CD4-positive, alpha-beta T cell (primary cell): ENCODE results near the gene ZNF438. TPM values are rescaled to one million over a fixed set of nuclear protein-coding genes. Genes with fewer than 3 reads are reported as not detected.

ENCODE experiments used
- ATAC-seq: fragments of 200-7000 bp; cut with Tn5 transposase; one replicate; pipeline ENCODE4 v1.10.0; 2022; ENCODE audit warnings: mild to moderate bottlenecking; ENCODE audit not compliant: poor library complexity
- CTCF ChIA-PET: fragments of 350-600 bp; sonication (Branson Sonifier 250); formaldehyde crosslinking; loops from one replicate; lab custom pipeline; 2021; ENCODE audit warnings: antibody characterized with exemption, inconsistent platforms; lab: Charles Lee
- POLR2A ChIA-PET: fragments of 350-600 bp; sonication (Branson Sonifier 250); formaldehyde crosslinking; loops from one replicate; lab custom pipeline; 2021; ENCODE audit warnings: antibody characterized with exemption, inconsistent platforms; lab: Charles Lee
- DNase-seq, 14 experiments: peaks; one replicate each; pipeline ENCODE4 v3.0.0-alpha.2; 2013 to 2020; ENCODE audit warnings: mixed read lengths in 2 of 14
- H3K27ac ChIP-seq, 2 donors: one replicate each; pipeline versions ENCODE4 v1.5.1 to v1.7.0; 2013; ENCODE audit warnings: low read length in 2 of 2, low read depth in 1 of 2, mild to moderate bottlenecking in 1 of 2
- H3K27me3 ChIP-seq, 2 experiments: 1 replicate in 1 of 2; 2 replicates in 1 of 2; pipeline versions ENCODE4 v1.6.1 to v1.7.0; 2013; ENCODE audit warnings: low read length in 2 of 2, control low read depth in 1 of 2, mild to moderate bottlenecking in 1 of 2, moderate library complexity in 1 of 2; ENCODE audit not compliant: insufficient read depth in 2 of 2, control insufficient read depth in 1 of 2
- H3K36me3 ChIP-seq: one replicate; pipeline ENCODE4 v1.6.1; 2013; ENCODE audit warnings: low read length, control low read depth; ENCODE audit not compliant: insufficient read depth
- H3K4me1 ChIP-seq: one replicate; pipeline ENCODE4 v1.6.1; 2013; ENCODE audit warnings: low read length, control low read depth; ENCODE audit not compliant: insufficient read depth
- H3K4me3 ChIP-seq: one replicate; pipeline ENCODE4 v1.5.1; 2013; ENCODE audit warnings: mild to moderate bottlenecking, low read length, moderate library complexity
- H3K9me3 ChIP-seq, 2 experiments: 1 replicate in 1 of 2; 2 replicates in 1 of 2; pipeline versions ENCODE4 v1.6.1 to v1.7.0; 2013; ENCODE audit warnings: low read length in 2 of 2, mild to moderate bottlenecking in 2 of 2, control low read depth in 1 of 2, moderate library complexity in 1 of 2; ENCODE audit not compliant: control insufficient read depth in 1 of 2, insufficient read depth in 1 of 2
- H3K27ac Mint-ChIP-seq: one replicate; pipeline ENCODE4 v1.8.0; 2020; ENCODE audit warnings: mixed read lengths
- H3K27me3 Mint-ChIP-seq: one replicate; pipeline ENCODE4 v1.8.0; 2021; ENCODE audit warnings: mixed read lengths
- H3K36me3 Mint-ChIP-seq: one replicate; pipeline ENCODE4 v1.8.0; 2021; ENCODE audit warnings: low read depth, mixed read lengths
- H3K4me1 Mint-ChIP-seq: one replicate; pipeline ENCODE4 v1.8.0; 2021; ENCODE audit warnings: low read depth, mixed read lengths
- H3K4me3 Mint-ChIP-seq: one replicate; pipeline ENCODE4 v1.8.0; 2020; ENCODE audit warnings: mild to moderate bottlenecking, mixed read lengths
- H3K9me3 Mint-ChIP-seq: one replicate; pipeline ENCODE4 v1.8.0; 2020; ENCODE audit warnings: mixed read lengths
- intact Hi-C, 2 experiments: fragments of 100-400 bp; cut with DNase I in 1 of 2; cut with micrococcal nuclease in 1 of 2; formaldehyde crosslinking; loops; one replicate each; pipeline versions ENCODE4 v1.15.1 to v1.9.0; 2023 to 2025; cut with DNase I, micrococcal nuclease
- total RNA-seq, 174 experiments: library from RNA in 2 of 174; stranded (reverse) in 2 of 174; gene quantifications; one replicate each; pipeline ENCODE4 v1.2.3 and lab custom pipeline; 2021 to 2026
- TF ChIP-seq, protein P1 (sequence below): fragments of 200-600 bp; IDR thresholded peaks from one replicate; pipeline ENCODE4 v1.8.0; 2022; ENCODE audit warnings: antibody characterized with exemption, mild to moderate bottlenecking

The ZNF438 gene
- total RNA-seq, 2 experiments from 2014 or later = 1.9 to 2.0 TPM

DNA sequence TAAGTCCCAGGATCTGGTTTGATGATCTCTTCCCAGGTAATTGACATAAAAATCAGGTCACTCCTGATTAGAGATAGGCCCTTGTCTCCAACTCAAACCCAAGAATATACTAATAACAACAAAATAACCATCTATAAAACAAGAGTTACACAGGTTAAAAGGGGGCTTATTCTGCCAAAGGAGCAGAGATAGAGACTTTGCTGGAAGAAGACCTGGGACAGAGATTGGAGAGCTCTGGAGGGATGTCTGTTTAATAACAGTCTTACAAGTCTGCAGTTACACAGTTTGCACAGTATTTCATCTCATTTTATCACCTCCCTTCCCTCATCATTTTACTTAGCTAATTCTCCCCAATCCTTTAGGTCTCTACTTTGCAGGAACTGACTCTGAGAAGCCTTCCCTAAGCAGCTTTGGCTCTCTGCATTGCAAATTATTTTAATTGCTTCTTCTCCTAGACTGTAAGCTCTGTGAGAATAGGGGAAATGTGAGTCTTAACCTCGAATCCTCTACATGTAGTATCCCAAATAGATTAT is 3.7 kb upstream of the ZNF438 start:
- Mint-ChIP-seq H3K36me3 (peaks cover 9% of the 10 kb centered on the region), H3K9me3 (no peaks in the 10 kb centered on the region), H3K27me3 (no peaks in the 10 kb centered on the region), H3K27ac (no peak overlapping the region), H3K4me1 (peaks cover 18% of the 10 kb centered on the region), H3K4me3 (no peak overlapping the region)
- H3K4me1 ChIP-seq = peaks cover 22% of the 10 kb centered on the region
- TF ChIP-seq, protein P1, sequence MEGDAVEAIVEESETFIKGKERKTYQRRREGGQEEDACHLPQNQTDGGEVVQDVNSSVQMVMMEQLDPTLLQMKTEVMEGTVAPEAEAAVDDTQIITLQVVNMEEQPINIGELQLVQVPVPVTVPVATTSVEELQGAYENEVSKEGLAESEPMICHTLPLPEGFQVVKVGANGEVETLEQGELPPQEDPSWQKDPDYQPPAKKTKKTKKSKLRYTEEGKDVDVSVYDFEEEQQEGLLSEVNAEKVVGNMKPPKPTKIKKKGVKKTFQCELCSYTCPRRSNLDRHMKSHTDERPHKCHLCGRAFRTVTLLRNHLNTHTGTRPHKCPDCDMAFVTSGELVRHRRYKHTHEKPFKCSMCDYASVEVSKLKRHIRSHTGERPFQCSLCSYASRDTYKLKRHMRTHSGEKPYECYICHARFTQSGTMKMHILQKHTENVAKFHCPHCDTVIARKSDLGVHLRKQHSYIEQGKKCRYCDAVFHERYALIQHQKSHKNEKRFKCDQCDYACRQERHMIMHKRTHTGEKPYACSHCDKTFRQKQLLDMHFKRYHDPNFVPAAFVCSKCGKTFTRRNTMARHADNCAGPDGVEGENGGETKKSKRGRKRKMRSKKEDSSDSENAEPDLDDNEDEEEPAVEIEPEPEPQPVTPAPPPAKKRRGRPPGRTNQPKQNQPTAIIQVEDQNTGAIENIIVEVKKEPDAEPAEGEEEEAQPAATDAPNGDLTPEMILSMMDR = no peak
- no peaks in the 10 kb centered on the region for H3K27me3 ChIP-seq
- no peaks in the 10 kb centered on the region for H3K36me3 ChIP-seq
- ChIA-PET CTCF (no interaction called here), POLR2A (interaction anchor here (0.6 kb wide), 2 partner anchors 55 to 1114 kb away, joined by 3 to 4 read pairs; no protein-coding TSS in a partner anchor)
- no peak overlapping the region for H3K4me3 ChIP-seq
- DNase-seq (no peak), ATAC-seq (no peak)
- H3K27ac ChIP-seq = no peak overlapping the region
- intact Hi-C loops = loop anchor here in 1 of 2 experiments (2.0 to 10.0 kb wide), 3 partner anchors 97 to 681 kb away; no protein-coding TSS in a partner anchor
- no peaks in the 10 kb centered on the region for H3K9me3 ChIP-seq

DNA sequence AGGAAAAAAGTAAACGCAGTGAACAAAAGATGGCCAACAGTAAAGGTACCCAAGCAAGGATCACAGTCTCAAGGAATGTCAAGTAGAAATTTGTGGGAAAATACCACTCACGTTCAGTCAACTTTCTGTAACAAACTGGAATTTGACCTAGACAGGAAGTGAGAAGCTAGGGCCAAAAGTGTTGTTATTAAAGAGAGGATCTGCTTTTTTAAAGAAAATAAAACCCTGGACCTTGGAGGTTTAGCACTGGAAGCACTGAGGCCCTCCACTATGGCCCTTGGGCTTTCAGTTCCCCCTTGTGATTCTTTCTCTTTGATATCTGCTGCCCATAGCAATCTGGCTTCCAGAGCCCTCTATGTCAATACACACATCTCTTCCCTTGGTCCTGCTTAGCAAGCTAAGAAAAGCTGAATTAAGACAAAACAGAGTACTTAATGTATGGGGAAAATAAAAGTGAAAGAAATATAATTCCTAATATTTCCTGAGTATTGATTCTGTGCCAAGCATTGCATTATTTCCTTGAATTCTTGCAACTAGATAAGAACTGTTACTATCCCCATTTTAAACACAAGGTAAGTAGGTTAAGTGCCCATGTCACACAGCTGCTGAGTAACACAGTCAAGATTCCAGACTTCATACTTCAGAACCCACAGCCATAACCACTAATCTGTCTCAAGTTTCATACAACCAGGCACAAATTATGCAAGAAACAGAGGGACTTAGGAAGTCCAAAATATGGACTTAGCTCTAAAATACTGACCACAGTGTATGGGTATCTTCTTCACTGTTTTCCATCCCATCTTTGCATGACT is 2.6 kb upstream of the ZNF438 start:
- peak overlapping the region; percentile 27 for H3K4me3 Mint-ChIP-seq
- no peaks in the 10 kb centered on the region for H3K9me3 Mint-ChIP-seq
- no peak overlapping the region for H3K27ac ChIP-seq

DNA sequence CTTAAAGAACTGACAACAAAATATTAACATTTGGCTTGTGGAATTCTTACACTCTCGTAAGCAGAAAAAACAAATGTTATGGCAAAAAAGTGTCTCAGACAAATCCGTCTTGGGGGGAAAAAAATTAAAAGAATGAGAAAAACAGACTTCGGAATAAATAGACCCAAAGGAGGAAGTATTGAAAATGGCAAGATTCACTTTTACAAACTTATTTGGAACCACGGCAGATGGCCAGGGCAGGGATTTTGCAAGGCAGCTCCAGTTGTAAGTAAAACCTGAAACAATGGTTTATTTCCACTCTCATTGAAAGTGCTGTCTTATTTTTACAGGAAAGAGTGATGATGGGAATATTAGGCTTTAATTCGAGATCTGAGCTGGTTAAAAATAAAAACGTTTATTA is 1.5 kb upstream of the ZNF438 start:
- no peak for DNase-seq
- H3K36me3 Mint-ChIP-seq = peaks cover 9% of the 10 kb centered on the region
- no peaks in the 10 kb centered on the region for H3K36me3 ChIP-seq
- H3K9me3 ChIP-seq = no peaks in the 10 kb centered on the region
- CTCF ChIA-PET = no interaction called here
- H3K4me3 Mint-ChIP-seq = peak overlapping the region; percentile 95
- H3K27ac ChIP-seq = no peak overlapping the region
- intact Hi-C loops = loop anchor here (5.0 to 10.0 kb wide), 7 partner anchors 328 to 1414 kb away; partner anchors contain the start of genes CCDC7 (in 1 of the 2) and KIF5B (in 1 of the 2)
- TF ChIP-seq, protein P1 = no peak
- H3K27me3 Mint-ChIP-seq = no peaks in the 10 kb centered on the region
- H3K4me1 ChIP-seq = peaks cover 22% of the 10 kb centered on the region
- no peak for ATAC-seq
- H3K4me3 ChIP-seq = no peak overlapping the region
- H3K4me1 Mint-ChIP-seq = peaks cover 18% of the 10 kb centered on the region
- POLR2A ChIA-PET = interaction anchor here (0.7 to 3.1 kb wide), 5 partner anchors 11 to 286 kb away, joined by 4 to 66 read pairs (median 15); partner anchors contain the start of gene ZEB1
- H3K27me3 ChIP-seq = no peaks in the 10 kb centered on the region
- peak overlapping the region; percentile 100 for H3K27ac Mint-ChIP-seq
- no peaks in the 10 kb centered on the region for H3K9me3 Mint-ChIP-seq

More for the DNA sequence above, 2.6 kb upstream of the ZNF438 start:
- H3K36me3 Mint-ChIP-seq = peaks cover 9% of the 10 kb centered on the region
- H3K4me1 ChIP-seq = peaks cover 22% of the 10 kb centered on the region
- ATAC-seq (no peak), DNase-seq (no peak)
- peak overlapping the region; percentile 28 for H3K27ac Mint-ChIP-seq
- TF ChIP-seq, protein P1 = no peak
- H3K27me3 Mint-ChIP-seq = no peaks in the 10 kb centered on the region
- no peaks in the 10 kb centered on the region for H3K9me3 ChIP-seq
- no peaks in the 10 kb centered on the region for H3K36me3 ChIP-seq
- peaks cover 18% of the 10 kb centered on the region for H3K4me1 Mint-ChIP-seq
- ChIA-PET CTCF (no interaction called here), POLR2A (no interaction called here)
- no peaks in the 10 kb centered on the region for H3K27me3 ChIP-seq
- intact Hi-C loops = loop anchor here (2.0 to 10.0 kb wide), 8 partner anchors 98 to 1413 kb away; partner anchors contain the start of genes CCDC7 (in 1 of the 2) and KIF5B (in 1 of the 2)
- H3K4me3 ChIP-seq = no peak overlapping the region
